ENCODE results near the gene RPN1. TPM values are rescaled to one million over a fixed set of nuclear protein-coding genes. Genes with fewer than 3 reads are reported as not detected.
A peak's percentile ranks its signal among the peaks of the same experiment; 100 is the strongest.

Gene RPN1
- total and polyA plus RNA-seq, 2 of the 13 experiments (the other 11 are each of a cell fraction or from before 2014, with no cell fraction given): 290 to 342 TPM

- TF ChIP-seq ZNF577 (CRISPR knock-in tag; IDR thresholded peaks at IDR 0.05; ENCODE audit: borderline replicate concordance, low read depth): no peak
- TF ChIP-seq TEAD2 (CRISPR knock-in tag; IDR thresholded peaks at IDR 0.05): no peak
- TF ChIP-seq ZNF235 (CRISPR knock-in tag; IDR thresholded peaks at IDR 0.05; ENCODE audit: borderline replicate concordance): peak; percentile 91; the same call in 1 of the 2 replicates
- peak; percentile 89 for TF ChIP-seq ZFX (CRISPR knock-in tag; IDR thresholded peaks at IDR 0.05; ENCODE audit: low read depth)
- TF ChIP-seq, protein P1, sequence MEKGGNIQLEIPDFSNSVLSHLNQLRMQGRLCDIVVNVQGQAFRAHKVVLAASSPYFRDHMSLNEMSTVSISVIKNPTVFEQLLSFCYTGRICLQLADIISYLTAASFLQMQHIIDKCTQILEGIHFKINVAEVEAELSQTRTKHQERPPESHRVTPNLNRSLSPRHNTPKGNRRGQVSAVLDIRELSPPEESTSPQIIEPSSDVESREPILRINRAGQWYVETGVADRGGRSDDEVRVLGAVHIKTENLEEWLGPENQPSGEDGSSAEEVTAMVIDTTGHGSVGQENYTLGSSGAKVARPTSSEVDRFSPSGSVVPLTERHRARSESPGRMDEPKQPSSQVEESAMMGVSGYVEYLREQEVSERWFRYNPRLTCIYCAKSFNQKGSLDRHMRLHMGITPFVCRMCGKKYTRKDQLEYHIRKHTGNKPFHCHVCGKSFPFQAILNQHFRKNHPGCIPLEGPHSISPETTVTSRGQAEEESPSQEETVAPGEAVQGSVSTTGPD (CRISPR knock-in tag; IDR thresholded peaks at IDR 0.05): 0 out of 2 replicates have a peak, but pooled peaks have one; percentile 32
- no peak for TF ChIP-seq ZNF792 (CRISPR knock-in tag; IDR thresholded peaks at IDR 0.05)
- no peak for TF ChIP-seq MTA3 (CRISPR knock-in tag; IDR thresholded peaks at IDR 0.05)
- no peak; the same call in 1 of the 2 replicates for TF ChIP-seq MTA1 (CRISPR knock-in tag; IDR thresholded peaks at IDR 0.05; ENCODE audit: borderline replicate concordance)
- TF ChIP-seq, protein P2, sequence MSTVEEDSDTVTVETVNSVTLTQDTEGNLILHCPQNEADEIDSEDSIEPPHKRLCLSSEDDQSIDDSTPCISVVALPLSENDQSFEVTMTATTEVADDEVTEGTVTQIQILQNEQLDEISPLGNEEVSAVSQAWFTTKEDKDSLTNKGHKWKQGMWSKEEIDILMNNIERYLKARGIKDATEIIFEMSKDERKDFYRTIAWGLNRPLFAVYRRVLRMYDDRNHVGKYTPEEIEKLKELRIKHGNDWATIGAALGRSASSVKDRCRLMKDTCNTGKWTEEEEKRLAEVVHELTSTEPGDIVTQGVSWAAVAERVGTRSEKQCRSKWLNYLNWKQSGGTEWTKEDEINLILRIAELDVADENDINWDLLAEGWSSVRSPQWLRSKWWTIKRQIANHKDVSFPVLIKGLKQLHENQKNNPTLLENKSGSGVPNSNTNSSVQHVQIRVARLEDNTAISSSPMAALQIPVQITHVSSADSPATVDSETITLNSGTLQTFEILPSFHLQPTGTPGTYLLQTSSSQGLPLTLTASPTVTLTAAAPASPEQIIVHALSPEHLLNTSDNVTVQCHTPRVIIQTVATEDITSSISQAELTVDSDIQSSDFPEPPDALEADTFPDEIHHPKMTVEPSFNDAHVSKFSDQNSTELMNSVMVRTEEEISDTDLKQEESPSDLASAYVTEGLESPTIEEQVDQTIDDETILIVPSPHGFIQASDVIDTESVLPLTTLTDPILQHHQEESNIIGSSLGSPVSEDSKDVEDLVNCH (CRISPR knock-in tag; IDR thresholded peaks at IDR 0.05): no peak
- TF ChIP-seq ZNF788 (CRISPR knock-in tag; IDR thresholded peaks at IDR 0.05; ENCODE audit: borderline replicate concordance): peak; percentile 4; the same call in 1 of the 2 replicates
- TF ChIP-seq ZNF124 (CRISPR knock-in tag; IDR thresholded peaks at IDR 0.05): 0 out of 2 replicates have a peak, but pooled peaks have one; percentile 17
- no peak for TF ChIP-seq U2AF1 (optimal IDR thresholded peaks at IDR 0.05; ENCODE audit: low read depth, low read length)
- TF ChIP-seq, protein P3, sequence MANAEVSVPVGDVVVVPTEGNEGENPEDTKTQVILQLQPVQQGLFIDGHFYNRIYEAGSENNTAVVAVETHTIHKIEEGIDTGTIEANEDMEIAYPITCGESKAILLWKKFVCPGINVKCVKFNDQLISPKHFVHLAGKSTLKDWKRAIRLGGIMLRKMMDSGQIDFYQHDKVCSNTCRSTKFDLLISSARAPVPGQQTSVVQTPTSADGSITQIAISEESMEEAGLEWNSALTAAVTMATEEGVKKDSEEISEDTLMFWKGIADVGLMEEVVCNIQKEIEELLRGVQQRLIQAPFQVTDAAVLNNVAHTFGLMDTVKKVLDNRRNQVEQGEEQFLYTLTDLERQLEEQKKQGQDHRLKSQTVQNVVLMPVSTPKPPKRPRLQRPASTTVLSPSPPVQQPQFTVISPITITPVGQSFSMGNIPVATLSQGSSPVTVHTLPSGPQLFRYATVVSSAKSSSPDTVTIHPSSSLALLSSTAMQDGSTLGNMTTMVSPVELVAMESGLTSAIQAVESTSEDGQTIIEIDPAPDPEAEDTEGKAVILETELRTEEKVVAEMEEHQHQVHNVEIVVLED (CRISPR knock-in tag; IDR thresholded peaks at IDR 0.05; ENCODE audit: borderline replicate concordance): no peak
- no peak for TF ChIP-seq BRCA1 (CRISPR knock-in tag; IDR thresholded peaks at IDR 0.05)
- TF ChIP-seq ZNF576 (CRISPR knock-in tag; IDR thresholded peaks at IDR 0.05): no peak
- TF ChIP-seq, protein P4, sequence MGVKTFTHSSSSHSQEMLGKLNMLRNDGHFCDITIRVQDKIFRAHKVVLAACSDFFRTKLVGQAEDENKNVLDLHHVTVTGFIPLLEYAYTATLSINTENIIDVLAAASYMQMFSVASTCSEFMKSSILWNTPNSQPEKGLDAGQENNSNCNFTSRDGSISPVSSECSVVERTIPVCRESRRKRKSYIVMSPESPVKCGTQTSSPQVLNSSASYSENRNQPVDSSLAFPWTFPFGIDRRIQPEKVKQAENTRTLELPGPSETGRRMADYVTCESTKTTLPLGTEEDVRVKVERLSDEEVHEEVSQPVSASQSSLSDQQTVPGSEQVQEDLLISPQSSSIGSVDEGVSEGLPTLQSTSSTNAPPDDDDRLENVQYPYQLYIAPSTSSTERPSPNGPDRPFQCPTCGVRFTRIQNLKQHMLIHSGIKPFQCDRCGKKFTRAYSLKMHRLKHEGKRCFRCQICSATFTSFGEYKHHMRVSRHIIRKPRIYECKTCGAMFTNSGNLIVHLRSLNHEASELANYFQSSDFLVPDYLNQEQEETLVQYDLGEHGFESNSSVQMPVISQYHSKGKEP (CRISPR knock-in tag; IDR thresholded peaks at IDR 0.05): peak; percentile 81
- TF ChIP-seq SP2 (CRISPR knock-in tag; IDR thresholded peaks at IDR 0.05): peak; percentile 81
- no peak for TF ChIP-seq ATRX (CRISPR knock-in tag; IDR thresholded peaks at IDR 0.05; ENCODE audit: borderline replicate concordance)
- TF ChIP-seq REL (CRISPR knock-in tag; conservative IDR thresholded peaks at IDR 0.05): 0 out of 2 replicates have a peak, but pooled peaks have one; percentile 39
- no peak for TF ChIP-seq TRIM22 (IDR thresholded peaks at IDR 0.05)
Observed at GRCh38 chr3:128650096-128651050, at the start of gene RPN1 (continued).

Measured in HepG2 (cell line).